A673 (cell line): ENCODE measurements around the gene SYTL1. TPM values are rescaled to one million over a fixed set of nuclear protein-coding genes. Genes with fewer than 3 reads are reported as not detected.

Experiments used
- BruUV-seq: library from RNA; stranded (reverse); fragments of 400-500 nt; replicated peaks from 2 replicates; lab custom pipeline; 2021; lab: Mats Ljungman, UMichigan
- CTCF ChIA-PET: fragments of 300-600 bp; sonication (Branson Sonifier 250); formaldehyde crosslinking; loops from one replicate; lab custom pipeline; 2022; ENCODE audit warnings: antibody characterized with exemption; lab: Charles Lee
- POLR2A ChIA-PET: fragments of 300-600 bp; sonication (Branson Sonifier 250); formaldehyde crosslinking; loops from one replicate; lab custom pipeline; 2022; ENCODE audit warnings: antibody characterized with exemption; ENCODE audit not compliant: low non-redundant PET; lab: Charles Lee
- DNase-seq: peaks from one replicate; pipeline ENCODE4 v3.0.0-alpha.2; 2015; ENCODE audit warnings: low spot score
- H3K27ac ChIP-seq: fragments of 200-600 bp; sonication (generic); 2 replicates; pipeline ENCODE4 v1.5.1; 2016; ENCODE audit warnings: mixed run types, low read depth, mild to moderate bottlenecking, mixed read lengths, antibody characterized with exemption, low read length; ENCODE audit not compliant: poor library complexity, severe bottlenecking
- H3K27me3 ChIP-seq: fragments of 200-600 bp; sonication (generic); replicated peaks from 2 replicates; pipeline ENCODE4 v1.6.1; 2017; ENCODE audit warnings: mixed run types, low read depth, mild to moderate bottlenecking, mixed read lengths, antibody characterized with exemption, low read length; ENCODE audit not compliant: insufficient read depth, poor library complexity
- H3K36me3 ChIP-seq: fragments of 200-600 bp; sonication (generic); 2 replicates; pipeline ENCODE4 v1.6.1; 2016; ENCODE audit warnings: mixed run types, mild to moderate bottlenecking, mixed read lengths, antibody characterized with exemption, low read length; ENCODE audit not compliant: insufficient read depth, poor library complexity, severe bottlenecking
- H3K4me1 ChIP-seq: fragments of 200-600 bp; sonication (generic); 2 replicates; pipeline ENCODE4 v1.6.1; 2017; ENCODE audit warnings: mixed run types, mild to moderate bottlenecking, mixed read lengths, antibody characterized with exemption, low read length; ENCODE audit not compliant: insufficient read depth, poor library complexity, severe bottlenecking
- H3K4me3 ChIP-seq: fragments of 200-600 bp; sonication (generic); 2 replicates; pipeline ENCODE4 v1.5.1; 2016; ENCODE audit warnings: low read depth, mixed run types, mild to moderate bottlenecking, mixed read lengths, low read length; ENCODE audit not compliant: poor library complexity, severe bottlenecking
- H3K9me3 ChIP-seq: fragments of 200-600 bp; sonication (generic); 2 replicates; pipeline ENCODE4 v1.6.1; 2016; ENCODE audit warnings: mixed run types, low read depth, mild to moderate bottlenecking, mixed read lengths, antibody characterized with exemption, low read length; ENCODE audit not compliant: poor library complexity, severe bottlenecking
- CTCF ChIP-seq: fragments of 300-800, 200-600 bp; sonication (generic); conservative IDR thresholded peaks from 2 replicates; pipeline ENCODE4 v1.5.1; 2017; ENCODE audit warnings: low read depth, mild to moderate bottlenecking, antibody characterized with exemption, low read length, moderate library complexity, mixed read lengths
- EZH2 ChIP-seq: fragments of 200-600 bp; sonication (generic); IDR thresholded peaks from 2 replicates; pipeline ENCODE4 v1.6.1; 2017; ENCODE audit warnings: borderline replicate concordance, low read depth, mild to moderate bottlenecking, mixed read lengths, antibody characterized with exemption, low read length; ENCODE audit not compliant: poor library complexity, severe bottlenecking
- intact Hi-C: fragments of 100-400 bp; cut with micrococcal nuclease; formaldehyde crosslinking; loops from one replicate; pipeline ENCODE4 v1.10.0; 2022; ENCODE audit not compliant: unreplicated experiment
- total RNA-seq: library from RNA; stranded (reverse); gene quantifications from 2 replicates; pipeline ENCODE4 v1.2.3, GENCODE V29; 2021

The SYTL1 gene
- total RNA-seq, 1 experiment from 2014 or later = 2.1 TPM

- intact Hi-C loops = no loop called here
- ChIA-PET CTCF (no interaction called here), POLR2A (no interaction called here)
- BruUV-seq = no TSS peak
- H3K4me1 ChIP-seq = no peaks in the 10 kb centered on the region
- H3K27ac ChIP-seq = no peak overlapping the region
- no peaks in the 10 kb centered on the region for H3K27me3 ChIP-seq
- no peak for DNase-seq
- TF ChIP-seq EZH2 = no peak
- no peak overlapping the region for H3K4me3 ChIP-seq
- H3K9me3 ChIP-seq = no peaks in the 10 kb centered on the region
- H3K36me3 ChIP-seq = no peaks in the 10 kb centered on the region
These were observed 18.0 kb downstream of the SYTL1 start for GRCh38 chr1:27359822-27360158.

- H3K27me3 ChIP-seq = no peaks in the 10 kb centered on the region
- no peak overlapping the region for H3K4me3 ChIP-seq
- H3K36me3 ChIP-seq = no peaks in the 10 kb centered on the region
- POLR2A ChIA-PET = no interaction called here
- BruUV-seq = no TSS peak
- no peak overlapping the region for H3K27ac ChIP-seq
- no peaks in the 10 kb centered on the region for H3K9me3 ChIP-seq
- TF ChIP-seq EZH2 (no peak), CTCF (no peak)
- intact Hi-C loops = no loop called here
- H3K4me1 ChIP-seq = peaks cover 4% of the 10 kb centered on the region
- CTCF ChIA-PET = no interaction called here
- DNase-seq = no peak
These were observed 18.6 kb downstream of the SYTL1 start for GRCh38 chr1:27360159-27361043.

- POLR2A ChIA-PET = no interaction called here
- Histone ChIP-seq H3K36me3 (no peaks in the 10 kb centered on the region), H3K4me3 (no peak overlapping the region), H3K27ac (no peak overlapping the region), H3K27me3 (no peaks in the 10 kb centered on the region), H3K4me1 (peaks cover 4% of the 10 kb centered on the region), H3K9me3 (no peaks in the 10 kb centered on the region)
- DNase-seq = no peak
- no peak for TF ChIP-seq EZH2
- no peak for TF ChIP-seq CTCF
- CTCF ChIA-PET = no interaction called here
- no TSS peak for BruUV-seq
- intact Hi-C loops = no loop called here
These were observed 19.2 kb downstream of the SYTL1 start for GRCh38 chr1:27361044-27361402.

DNA sequence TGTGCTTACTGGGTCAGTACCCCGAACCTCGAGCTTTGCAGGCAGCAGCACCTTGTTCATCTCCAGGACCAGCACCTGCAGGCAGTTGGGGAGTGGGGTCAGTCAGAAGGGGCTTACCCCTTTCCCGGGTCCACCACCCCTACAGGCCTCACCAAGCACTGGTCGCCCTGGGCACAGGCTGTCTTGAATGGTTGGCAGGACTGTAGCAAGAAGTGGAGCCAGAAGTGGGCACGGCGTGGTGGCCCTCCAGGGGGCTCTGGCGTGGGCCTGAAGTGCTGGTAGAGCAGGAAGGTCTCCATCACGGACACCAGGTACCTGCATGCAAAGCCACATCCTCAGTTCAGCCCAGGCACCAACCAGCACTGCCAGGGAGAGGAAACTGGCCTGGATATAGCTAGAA lies 19.7 kb downstream of the SYTL1 start:
- no peak for DNase-seq
- Histone ChIP-seq H3K9me3 (no peaks in the 10 kb centered on the region), H3K4me3 (no peak overlapping the region), H3K36me3 (no peaks in the 10 kb centered on the region), H3K27ac (no peak overlapping the region), H3K4me1 (peaks cover 4% of the 10 kb centered on the region), H3K27me3 (no peaks in the 10 kb centered on the region)
- TF ChIP-seq CTCF = no peak
- no peak for TF ChIP-seq EZH2
- intact Hi-C loops = no loop called here
- ChIA-PET POLR2A (no interaction called here), CTCF (interaction anchor here (0.6 kb wide), 1 partner anchor 1375 kb away, joined by 5 read pairs; the partner anchor contains the start of gene YTHDF2)
- BruUV-seq = no TSS peak
